Endothelial cell of umbilical vein (primary cell): Measurements from ENCODE around the gene CCDC171. TPM values are rescaled to one million over a fixed set of nuclear protein-coding genes. Genes with fewer than 3 reads are reported as not detected.
A peak's percentile ranks its signal among the peaks of the same experiment; 100 is the strongest.
"Not testable (repeated sequence)": the region's sequence is repeated elsewhere in the genome, so short reads cannot be mapped to it uniquely, and the experiment has no call there.

Experiments
- BruUV-seq: library from RNA; stranded (reverse); fragments of 400-500 nt; replicated peaks from 2 replicates; lab custom pipeline; 2021; lab: Mats Ljungman, UMichigan
- CTCF ChIA-PET: fragments of 300-600, 350-600 bp; sonication (Branson Sonifier 250); formaldehyde crosslinking; loops from one replicate; lab custom pipeline; 2021; ENCODE audit warnings: antibody characterized with exemption, inconsistent platforms; lab: Charles Lee
- POLR2A ChIA-PET: fragments of 300-600, 350-600 bp; sonication (Branson Sonifier 250); formaldehyde crosslinking; loops from one replicate; lab custom pipeline; 2021; ENCODE audit warnings: antibody characterized with exemption, inconsistent platforms; lab: Charles Lee
- DNase-seq: peaks from one replicate; pipeline ENCODE4 v3.0.0-alpha.2; 2011; ENCODE audit warnings: low read depth, low spot score
- FAIRE-seq: peaks from 2 replicates; lab custom pipeline; 2011; peaks lifted over from hg19 to GRCh38; lab: Jason Lieb, UNC
- H2AFZ ChIP-seq: 2 replicates; pipeline ENCODE4 v1.6.0; 2012; ENCODE audit warnings: low read depth, low read length, control low read depth, inconsistent platforms
- H3K27ac ChIP-seq: 2 replicates; pipeline ENCODE4 v1.5.1; 2011; ENCODE audit warnings: low read depth, mild to moderate bottlenecking, control low read depth, low read length, moderate library complexity; ENCODE audit not compliant: insufficient read depth
- H3K27me3 ChIP-seq, 2 experiments: 2 replicates each; pipeline versions ENCODE4 v1.6.0 to v1.6.1; 2011; ENCODE audit warnings: low read length in 2 of 2, mixed read lengths in 1 of 2; ENCODE audit not compliant: control insufficient read depth in 2 of 2, insufficient read depth in 2 of 2
- H3K36me3 ChIP-seq, 2 experiments: 2 replicates in 1 of 2; 3 replicates in 1 of 2; pipeline ENCODE4 v1.5.1; 2011; ENCODE audit warnings: low read length in 2 of 2, mild to moderate bottlenecking in 1 of 2, moderate library complexity in 1 of 2; ENCODE audit not compliant: control insufficient read depth in 2 of 2, insufficient read depth in 2 of 2; ENCODE audit errors: extremely low read depth in 1 of 2
- H3K4me1 ChIP-seq: 3 replicates; pipeline ENCODE4 v1.5.1; 2011; ENCODE audit warnings: mild to moderate bottlenecking, low read length; ENCODE audit not compliant: control insufficient read depth, insufficient read depth; ENCODE audit errors: extremely low read depth
- H3K4me2 ChIP-seq: 2 replicates; pipeline ENCODE4 v1.6.1; 2011; ENCODE audit warnings: low read length, control low read depth, mixed read lengths; ENCODE audit not compliant: insufficient read depth
- H3K4me3 ChIP-seq, 3 experiments: fragments of 200-600 bp in 1 of 3; sonication (generic), shearing (Covaris generic) in 1 of 3; replicated peaks in 1 of 3; 2 replicates each; pipeline ENCODE4 v1.5.1; 2011 to 2016; ENCODE audit warnings: control low read depth in 3 of 3, low read length in 3 of 3, mild to moderate bottlenecking in 2 of 3, inconsistent platforms in 1 of 3, low read depth in 1 of 3, moderate library complexity in 1 of 3; ENCODE audit not compliant: insufficient read depth in 1 of 3
- H3K79me2 ChIP-seq: 2 replicates; pipeline ENCODE4 v1.6.0; 2012; ENCODE audit warnings: low read length, inconsistent platforms; ENCODE audit not compliant: control insufficient read depth, insufficient read depth
- H3K9ac ChIP-seq: replicated peaks from 2 replicates; pipeline ENCODE3; 2011; ENCODE audit warnings: low read length, control low read depth; ENCODE audit not compliant: insufficient read depth; ENCODE audit errors: extremely low read depth
- H3K9me1 ChIP-seq: replicated peaks from 3 replicates; pipeline ENCODE4 v1.6.0; 2011; ENCODE audit warnings: mild to moderate bottlenecking, low read length; ENCODE audit not compliant: control insufficient read depth, insufficient read depth; ENCODE audit errors: extremely low read depth
- H3K9me3 ChIP-seq: replicated peaks from 2 replicates; pipeline ENCODE4 v1.5.1; 2012; ENCODE audit warnings: low read length, inconsistent platforms; ENCODE audit not compliant: control insufficient read depth, insufficient read depth
- H4K20me1 ChIP-seq: replicated peaks from 2 replicates; pipeline ENCODE3; 2011; ENCODE audit warnings: mild to moderate bottlenecking, low read length; ENCODE audit not compliant: control insufficient read depth, insufficient read depth; ENCODE audit errors: extremely low read depth
- EZH2 ChIP-seq: IDR thresholded peaks from 2 replicates; pipeline ENCODE4 v1.6.1; 2012; ENCODE audit warnings: borderline replicate concordance, low read depth, mild to moderate bottlenecking, moderate library complexity, low read length, inconsistent platforms; ENCODE audit not compliant: severe bottlenecking
- FOS ChIP-seq: IDR thresholded peaks from 2 replicates; pipeline ENCODE4 v1.6.1; 2011; ENCODE audit warnings: mild to moderate bottlenecking, low read length, moderate library complexity, borderline replicate concordance; ENCODE audit not compliant: insufficient read depth
- dilution Hi-C: fragments of 300-500 bp; cut with MboI; formaldehyde crosslinking; loops from one replicate; pipeline ENCODE4 v1.15.0; 2019; ENCODE audit warnings: low sequenced_read_pairs; ENCODE audit not compliant: extremely low pct_ligation_motif_present
- intact Hi-C: fragments of 100-400 bp; cut with micrococcal nuclease; formaldehyde crosslinking; loops from one replicate; pipeline ENCODE4 v1.10.0; 2022
- polyA plus RNA-seq, 4 experiments: library from polyadenylated mRNA; depleted of rRNA in 3 of 4; stranded (reverse) in 3 of 4; unstranded in 1 of 4; fragments of >200 nt; gene quantifications; 2 replicates each; pipeline versions ENCODE4 v1.2.1 to v1.2.3, GENCODE V29; 2011 to 2012; ENCODE audit warnings: missing spikeins in 1 of 4
- total RNA-seq: library from RNA; stranded (reverse); gene quantifications from 2 replicates; pipeline ENCODE4 v1.2.3, GENCODE V29; 2021

Gene CCDC171
- total and polyA plus RNA-seq, 2 donors (not counting 3 experiments of a cell fraction or from before 2014, with no cell fraction given), result 0.58 to 1.4 TPM

- H3K4me3 ChIP-seq, result no peak overlapping the region
- intact Hi-C loops, result no loop called here
- peaks cover 6% of the 10 kb centered on the region for H3K4me1 ChIP-seq
- no peak overlapping the region for H3K9ac ChIP-seq
- dilution Hi-C loops, result no loop called here
- ChIA-PET CTCF (no interaction called here), POLR2A (no interaction called here)
- no peaks in the 10 kb centered on the region for H3K36me3 ChIP-seq
- no peaks in the 10 kb centered on the region for H3K9me3 ChIP-seq
- no peak overlapping the region for H3K4me2 ChIP-seq
- H2AFZ ChIP-seq, result no peak overlapping the region
- no TSS peak for BruUV-seq
- FAIRE-seq (peak; percentile 79), DNase-seq (peak; percentile 39)
- H3K27ac ChIP-seq, result no peak overlapping the region
- no peak for TF ChIP-seq EZH2
- TF ChIP-seq FOS, result peak; percentile 91
- no peaks in the 10 kb centered on the region for H3K79me2 ChIP-seq
- H3K9me1 ChIP-seq, result no peaks in the 10 kb centered on the region
- no peaks in the 10 kb centered on the region for H4K20me1 ChIP-seq
- no peaks in the 10 kb centered on the region for H3K27me3 ChIP-seq
Observed at GRCh38 chr9:15697446-15697851, 144.6 kb downstream of the CCDC171 start.

GRCh38 chr9:15699876-15700559, 147.2 kb downstream of the CCDC171 start:
- POLR2A ChIA-PET, BruUV-seq, H3K79me2 ChIP-seq, H3K4me2 ChIP-seq, H4K20me1 ChIP-seq, H3K36me3 ChIP-seq, dilution Hi-C loops, H3K9me3 ChIP-seq, intact Hi-C loops, H3K27me3 ChIP-seq, H3K4me3 ChIP-seq, H3K9ac ChIP-seq, H3K4me1 ChIP-seq, H3K9me1 ChIP-seq, H2AFZ ChIP-seq, H3K27ac ChIP-seq, CTCF ChIA-PET, FAIRE-seq, DNase-seq: not testable (repeated sequence)
